K562 (cell line): ENCODE results near the gene ENDOD1. TPM values are rescaled to one million over a fixed set of nuclear protein-coding genes. Genes with fewer than 3 reads are reported as not detected.

ENCODE experiments used
- ATAC-seq: fragments of 200-7000 bp; cut with Tn5 transposase; 3 replicates; pipeline ENCODE4 v1.9.1; 2020; ENCODE audit warnings: moderate library complexity
- BruUV-seq: library from RNA; stranded (reverse); fragments of 400-500 nt; replicated peaks from 2 replicates; lab custom pipeline; 2021; lab: Mats Ljungman, UMichigan
- CTCF ChIA-PET: fragments of 300-600 bp; formaldehyde crosslinking; extraction: SDS; loops from one replicate; lab custom pipeline; 2021; ENCODE audit warnings: low intra/inter-chr PET ratio; lab: Yijun Ruan, JAX
- POLR2A ChIA-PET: fragments of 300-600, 350-650 bp; sonication (Branson Sonifier 250); formaldehyde crosslinking; extraction: SDS; loops from one replicate; lab custom pipeline; 2021; ENCODE audit warnings: antibody characterized with exemption, inconsistent platforms; lab: Yijun Ruan, JAX
- DNase-seq, 4 experiments: peaks; one replicate each; pipeline versions ENCODE4 v3.0.0 to v3.0.0-alpha.2; 2011 to 2018; ENCODE audit warnings: low spot score in 3 of 4, mixed read lengths in 3 of 4; ENCODE audit errors: extremely low read depth in 1 of 4
- FAIRE-seq: peaks from 2 replicates; lab custom pipeline; 2011; peaks lifted over from hg19 to GRCh38; lab: Jason Lieb, UNC
- H2AFZ ChIP-seq: 2 replicates; pipeline ENCODE4 v1.6.0; 2011; ENCODE audit warnings: low read depth, low read length, control low read depth, inconsistent platforms
- H3K27ac ChIP-seq: fragments of 200-600 bp; 3 replicates; pipeline ENCODE4 v1.8.0; 2011; ENCODE audit warnings: low read depth, mild to moderate bottlenecking, control low read depth, inconsistent platforms, low read length, moderate library complexity, mixed read lengths; ENCODE audit errors: extremely low read depth
- H3K27me3 ChIP-seq, 2 experiments: fragments of 300-600 bp in 1 of 2; 2 replicates in 1 of 2; 3 replicates in 1 of 2; pipeline versions ENCODE4 v1.6.0 to v1.8.0; 2011; ENCODE audit warnings: inconsistent platforms in 2 of 2, low read length in 2 of 2, mild to moderate bottlenecking in 1 of 2, mixed read lengths in 1 of 2, moderate library complexity in 1 of 2; ENCODE audit not compliant: control insufficient read depth in 2 of 2, insufficient read depth in 2 of 2
- H3K36me3 ChIP-seq: fragments of 300-600 bp; 3 replicates; pipeline ENCODE4 v1.8.0; 2011; ENCODE audit warnings: mild to moderate bottlenecking, low read length, inconsistent platforms; ENCODE audit not compliant: control insufficient read depth, insufficient read depth
- H3K4me1 ChIP-seq, 2 experiments: fragments of 200-600 bp in 1 of 2; replicated peaks in 1 of 2; 2 replicates in 1 of 2; 3 replicates in 1 of 2; pipeline versions ENCODE4 v1.5.1 to v1.8.0; 2011; ENCODE audit warnings: inconsistent platforms in 2 of 2, low read length in 2 of 2, mild to moderate bottlenecking in 1 of 2, mixed read lengths in 1 of 2, moderate library complexity in 1 of 2; ENCODE audit not compliant: control insufficient read depth in 2 of 2, insufficient read depth in 2 of 2
- H3K4me2 ChIP-seq: 2 replicates; pipeline ENCODE4 v1.6.1; 2011; ENCODE audit warnings: low read length, control low read depth, inconsistent platforms, mixed read lengths; ENCODE audit not compliant: insufficient read depth
- H3K4me3 ChIP-seq: fragments of 200-600 bp; sonication (generic), shearing (Covaris generic); 2 replicates; pipeline ENCODE4 v1.5.1; 2016; ENCODE audit warnings: control low read depth, inconsistent platforms
- H3K79me2 ChIP-seq: fragments of 200-600 bp; 3 replicates; pipeline ENCODE4 v1.8.0; 2011; ENCODE audit warnings: low read length, inconsistent platforms; ENCODE audit not compliant: control insufficient read depth, insufficient read depth
- H3K9ac ChIP-seq, 2 experiments: 2 replicates each; pipeline versions ENCODE4 v1.6.0 to v1.6.1; 2011; ENCODE audit warnings: low read depth in 2 of 2, low read length in 2 of 2, control low read depth in 1 of 2, inconsistent platforms in 1 of 2, mild to moderate bottlenecking in 1 of 2, mixed read lengths in 1 of 2; ENCODE audit not compliant: insufficient read depth in 1 of 2
- H3K9me1 ChIP-seq: one replicate; pipeline ENCODE4 v1.6.0; 2011; ENCODE audit warnings: inconsistent platforms, mild to moderate bottlenecking, low read length, moderate library complexity; ENCODE audit not compliant: control insufficient read depth, insufficient read depth
- H3K9me3 ChIP-seq: replicated peaks from 2 replicates; pipeline ENCODE4 v1.5.1; 2011; ENCODE audit warnings: low read depth, low read length, inconsistent platforms; ENCODE audit not compliant: control insufficient read depth, insufficient read depth
- H4K20me1 ChIP-seq: replicated peaks from 2 replicates; pipeline ENCODE4 v1.6.1; 2011; ENCODE audit warnings: low read length, inconsistent platforms, mixed read lengths; ENCODE audit not compliant: control insufficient read depth, insufficient read depth
- ARID2 ChIP-seq: fragments of 450-650 bp; IDR thresholded peaks from 2 replicates; pipeline ENCODE4 v1.6.1; 2017; ENCODE audit warnings: antibody characterized with exemption, mild to moderate bottlenecking
- CC2D1A ChIP-seq: fragments of 450-650 bp; IDR thresholded peaks from 2 replicates; pipeline ENCODE4 v1.6.1; 2017; ENCODE audit warnings: mild to moderate bottlenecking
- CREB1 ChIP-seq, 2 experiments: sonication (generic) in 1 of 2; formaldehyde crosslinking in 1 of 2; IDR thresholded peaks; 2 replicates each; pipeline versions ENCODE4 v1.6.1 to v1.8.0; 2012 to 2022; ENCODE audit warnings: inconsistent platforms in 1 of 2, mild to moderate bottlenecking in 1 of 2, missing genetic modification reagents in 1 of 2, moderate library complexity in 1 of 2
- DMBX1 ChIP-seq: fragments of 250-450 bp; sonication (Bioruptor Pico); IDR thresholded peaks from 2 replicates; pipeline ENCODE4 v1.8.0; 2022; ENCODE audit warnings: inconsistent platforms, mild to moderate bottlenecking, moderate library complexity, borderline replicate concordance
- LCOR ChIP-seq: sonication (generic); formaldehyde crosslinking; IDR thresholded peaks from 2 replicates; pipeline ENCODE4 v1.8.0; 2022; ENCODE audit warnings: mild to moderate bottlenecking, missing genetic modification reagents
- MAFF ChIP-seq: IDR thresholded peaks from 2 replicates; pipeline ENCODE4 v1.6.1; 2012; ENCODE audit warnings: low read length, improper control_type of control experiment
- PHB ChIP-seq: fragments of 250-450 bp; sonication (Bioruptor Pico); IDR thresholded peaks from 2 replicates; pipeline ENCODE4 v1.5.0; 2021
- TBL1XR1 ChIP-seq, 2 experiments: IDR thresholded peaks; 2 replicates each; pipeline ENCODE4 v1.6.1; 2012; ENCODE audit warnings: improper control_type of control experiment in 2 of 2, low read length in 2 of 2, mild to moderate bottlenecking in 1 of 2
- ZKSCAN1 ChIP-seq: fragments of 150-350 bp; IDR thresholded peaks from 2 replicates; pipeline ENCODE4 v1.6.1; 2016; ENCODE audit warnings: low read depth, low read length
- ZNF583 ChIP-seq: fragments of 250-450 bp; sonication (Bioruptor Pico); IDR thresholded peaks from 2 replicates; pipeline ENCODE4 v1.4.0; 2020
- WGBS: fragments of 100-300 bp; shearing (Covaris generic); methylation state at CpG from one replicate; pipeline ENCODE4 v1.1.6; 2016; ENCODE audit warnings: low coverage, mixed read lengths; ENCODE audit not compliant: insufficient coverage; ENCODE audit errors: missing lambda C conversion rate; 5-methylcytosine and 5-hydroxymethylcytosine counted together
- in situ Hi-C: fragments of 300-500 bp; cut with MboI; formaldehyde crosslinking; loops from 4 replicates; pipeline ENCODE4 v1.15.0; 2018; ENCODE audit warnings: inconsistent platforms, mixed read lengths
- intact Hi-C: fragments of 100-400 bp; cut with micrococcal nuclease; formaldehyde crosslinking; loops from 2 replicates; pipeline ENCODE4 v1.14.2; 2022
- polyA plus RNA-seq, 8 experiments: library from polyadenylated mRNA; depleted of rRNA in 4 of 8; stranded (reverse) in 5 of 8; unstranded in 3 of 8; fragments of >200 nt; fragmentation: Nextera tagmentation in 2 of 8; fragmentation: Illumina TruSeq in 1 of 8; extraction: Ambion mirVana in 2 of 8; extraction: Trizol in 1 of 8; gene quantifications; 2 replicates each; pipeline versions ENCODE4 v1.2.1 to v1.2.3, GENCODE V29; 2011 to 2014; ENCODE audit warnings: inconsistent platforms in 1 of 8, missing spikeins in 1 of 8
- total RNA-seq, 7 experiments: library from RNA; depleted of rRNA in 6 of 7; stranded (reverse); fragments of >200 nt in 6 of 7; fragmentation: Illumina TruSeq in 2 of 7; extraction: Trizol in 2 of 7; gene quantifications; 2 replicates each; pipeline versions ENCODE4 v1.2.1 to v1.2.3, GENCODE V29; 2011 to 2021; ENCODE audit warnings: low replicate concordance in 1 of 7
- TF ChIP-seq, protein P1 (sequence below): fragments of 250-450 bp; sonication (Bioruptor Pico); IDR thresholded peaks from 2 replicates; pipeline ENCODE4 v1.9.0; 2021; ENCODE audit warnings: mild to moderate bottlenecking, inconsistent platforms
- TF ChIP-seq, protein P2 (sequence below): fragments of 250-450 bp; sonication (Bioruptor Pico); IDR thresholded peaks from 2 replicates; pipeline ENCODE4 v1.8.0; 2022; ENCODE audit warnings: inconsistent platforms
- TF ChIP-seq, protein P3 (sequence below): fragments of 450-650 bp; formaldehyde crosslinking; IDR thresholded peaks from 2 replicates; pipeline ENCODE4 v1.4.0; 2020; ENCODE audit warnings: mild to moderate bottlenecking, moderate library complexity

The ENDOD1 gene
- total and polyA plus RNA-seq, 9 of the 15 experiments (the other 6 are each of a cell fraction or from before 2014, with no cell fraction given) = 4.2 to 11.8 (median 9.3) TPM

DNA sequence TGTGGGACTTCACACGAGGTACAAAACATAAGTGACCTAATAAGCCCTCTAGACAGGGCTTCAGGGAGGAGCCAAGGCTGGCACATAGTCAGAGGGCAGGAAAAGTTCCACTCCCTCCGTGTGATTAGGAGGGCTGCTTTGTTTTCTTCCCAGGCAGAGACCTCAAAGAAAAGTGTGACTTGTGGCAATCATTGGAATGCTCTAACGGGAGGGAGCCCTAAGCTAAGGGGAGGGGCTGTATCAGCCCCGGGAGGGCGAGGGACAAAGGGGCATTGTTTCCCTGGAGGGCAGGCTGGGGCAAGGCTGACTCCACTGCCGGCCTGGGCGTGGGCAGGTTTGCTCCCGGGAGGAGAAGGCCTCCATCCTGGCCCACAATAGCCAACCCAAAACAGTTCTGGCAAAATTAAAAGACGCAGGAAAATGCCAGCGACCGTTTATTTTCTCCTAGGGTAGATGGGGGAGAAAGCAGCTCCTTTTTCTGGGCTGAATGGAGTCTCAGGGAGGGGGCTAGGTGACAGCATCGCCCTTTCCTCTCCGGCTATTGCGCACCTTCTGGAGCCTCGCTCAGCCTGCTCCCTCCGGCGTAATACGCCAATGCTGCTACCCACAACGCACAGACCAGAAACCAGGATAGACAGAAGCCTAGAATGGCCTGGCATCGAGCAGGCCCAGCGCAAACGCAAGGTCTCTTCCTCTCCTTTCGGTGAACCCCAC is 60.2 kb downstream of the ENDOD1 start (continued):
- TF ChIP-seq, protein P1, sequence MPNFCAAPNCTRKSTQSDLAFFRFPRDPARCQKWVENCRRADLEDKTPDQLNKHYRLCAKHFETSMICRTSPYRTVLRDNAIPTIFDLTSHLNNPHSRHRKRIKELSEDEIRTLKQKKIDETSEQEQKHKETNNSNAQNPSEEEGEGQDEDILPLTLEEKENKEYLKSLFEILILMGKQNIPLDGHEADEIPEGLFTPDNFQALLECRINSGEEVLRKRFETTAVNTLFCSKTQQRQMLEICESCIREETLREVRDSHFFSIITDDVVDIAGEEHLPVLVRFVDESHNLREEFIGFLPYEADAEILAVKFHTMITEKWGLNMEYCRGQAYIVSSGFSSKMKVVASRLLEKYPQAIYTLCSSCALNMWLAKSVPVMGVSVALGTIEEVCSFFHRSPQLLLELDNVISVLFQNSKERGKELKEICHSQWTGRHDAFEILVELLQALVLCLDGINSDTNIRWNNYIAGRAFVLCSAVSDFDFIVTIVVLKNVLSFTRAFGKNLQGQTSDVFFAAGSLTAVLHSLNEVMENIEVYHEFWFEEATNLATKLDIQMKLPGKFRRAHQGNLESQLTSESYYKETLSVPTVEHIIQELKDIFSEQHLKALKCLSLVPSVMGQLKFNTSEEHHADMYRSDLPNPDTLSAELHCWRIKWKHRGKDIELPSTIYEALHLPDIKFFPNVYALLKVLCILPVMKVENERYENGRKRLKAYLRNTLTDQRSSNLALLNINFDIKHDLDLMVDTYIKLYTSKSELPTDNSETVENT (CRISPR knock-in tag) = no peak
- no peak for TF ChIP-seq ZNF583 (CRISPR knock-in tag)
- TF ChIP-seq, all 486 proteins: peak for 0

DNA sequence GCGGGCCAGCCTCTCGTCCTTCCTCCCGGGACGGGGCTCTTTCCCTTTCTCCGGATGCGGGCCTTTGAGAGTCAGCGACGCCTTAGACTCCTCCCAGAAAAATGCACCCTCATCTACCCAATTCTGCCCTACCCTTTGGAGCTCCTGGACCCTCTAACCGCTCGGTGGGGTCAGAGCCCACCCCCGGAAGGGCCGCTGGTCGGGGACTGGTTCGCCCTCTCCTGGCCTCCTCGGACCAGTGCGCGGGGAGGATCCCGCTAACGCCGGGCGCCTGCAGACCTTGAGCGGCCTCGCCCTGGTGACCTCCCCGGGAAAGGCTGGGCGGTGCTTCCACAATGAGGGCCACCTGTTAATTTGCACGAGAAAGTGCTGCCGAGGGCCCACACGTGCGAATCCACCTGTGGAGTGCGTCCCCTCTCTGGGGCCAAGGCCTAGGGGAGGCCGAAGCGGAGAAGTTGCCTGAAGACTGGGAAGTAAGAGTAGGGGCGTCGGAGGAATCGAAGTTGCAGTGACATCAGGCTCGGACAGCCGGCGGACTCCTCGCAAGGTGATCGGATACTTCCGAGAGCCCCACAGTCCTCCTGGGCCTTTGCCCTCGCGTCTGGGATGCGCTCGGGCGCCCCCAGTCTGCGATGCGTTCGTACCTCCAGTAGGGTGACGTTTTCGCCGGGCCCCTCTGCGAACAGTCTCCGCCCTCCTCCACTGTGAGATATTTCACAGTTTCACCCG is 61.5 kb downstream of the ENDOD1 start:
- ChIA-PET POLR2A (no interaction called here), CTCF (interaction anchor here (1.0 to 2.8 kb wide), 3 partner anchors 12 to 614 kb away, joined by 3 to 21 read pairs (median 4); no protein-coding TSS in a partner anchor)
- H3K9ac ChIP-seq = no peak overlapping the region
- no peaks in the 10 kb centered on the region for H3K27me3 ChIP-seq
- no peak overlapping the region for H3K4me3 ChIP-seq
- DNase-seq = peak; percentile 81 to 87 (median 82)
- 63% methylated on average over 42 of the region's 55 CpGs for whole genome bisulfite sequencing
- H3K9me1 ChIP-seq = no peaks in the 10 kb centered on the region
- H3K27ac ChIP-seq = no peak overlapping the region
- H3K9me3 ChIP-seq = no peaks in the 10 kb centered on the region; the same call in 1 of the 2 replicates
- H4K20me1 ChIP-seq = no peaks in the 10 kb centered on the region
- H3K4me1 ChIP-seq = peaks cover 45 to 48% of the 10 kb centered on the region in 2 experiments
- H3K4me2 ChIP-seq = no peak overlapping the region
- intact Hi-C loops (loop anchor here (5.0 to 10.0 kb wide), 3 partner anchors 156 to 1276 kb away; no protein-coding TSS in a partner anchor), in situ Hi-C loops (loop anchor here (10.0 kb wide), 1 partner anchor 154 kb away; no protein-coding TSS in a partner anchor)
- peak; percentile 77 for ATAC-seq
- no peaks in the 10 kb centered on the region for H3K36me3 ChIP-seq
- BruUV-seq = no TSS peak
- no peak for FAIRE-seq
- H3K79me2 ChIP-seq = no peaks in the 10 kb centered on the region
- peak overlapping the region; percentile 80 for H2AFZ ChIP-seq
- TF ChIP-seq, protein P2, sequence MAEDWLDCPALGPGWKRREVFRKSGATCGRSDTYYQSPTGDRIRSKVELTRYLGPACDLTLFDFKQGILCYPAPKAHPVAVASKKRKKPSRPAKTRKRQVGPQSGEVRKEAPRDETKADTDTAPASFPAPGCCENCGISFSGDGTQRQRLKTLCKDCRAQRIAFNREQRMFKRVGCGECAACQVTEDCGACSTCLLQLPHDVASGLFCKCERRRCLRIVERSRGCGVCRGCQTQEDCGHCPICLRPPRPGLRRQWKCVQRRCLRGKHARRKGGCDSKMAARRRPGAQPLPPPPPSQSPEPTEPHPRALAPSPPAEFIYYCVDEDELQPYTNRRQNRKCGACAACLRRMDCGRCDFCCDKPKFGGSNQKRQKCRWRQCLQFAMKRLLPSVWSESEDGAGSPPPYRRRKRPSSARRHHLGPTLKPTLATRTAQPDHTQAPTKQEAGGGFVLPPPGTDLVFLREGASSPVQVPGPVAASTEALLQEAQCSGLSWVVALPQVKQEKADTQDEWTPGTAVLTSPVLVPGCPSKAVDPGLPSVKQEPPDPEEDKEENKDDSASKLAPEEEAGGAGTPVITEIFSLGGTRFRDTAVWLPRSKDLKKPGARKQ (CRISPR knock-in tag) = 0 out of 2 replicates have a peak, but pooled peaks have one; percentile 32
- 0 out of 2 replicates have a peak, but pooled peaks have one; percentile 24 for TF ChIP-seq DMBX1
- peak in 1 of 2 experiments; percentile 38; a peak in 1 of 4 replicates for TF ChIP-seq TBL1XR1 (IDR thresholded peaks at IDR 0.05; ENCODE audit: low read length in 2 of 2)
- no peak for TF ChIP-seq LCOR (CRISPR knock-in tag)
- TF ChIP-seq, protein P3, sequence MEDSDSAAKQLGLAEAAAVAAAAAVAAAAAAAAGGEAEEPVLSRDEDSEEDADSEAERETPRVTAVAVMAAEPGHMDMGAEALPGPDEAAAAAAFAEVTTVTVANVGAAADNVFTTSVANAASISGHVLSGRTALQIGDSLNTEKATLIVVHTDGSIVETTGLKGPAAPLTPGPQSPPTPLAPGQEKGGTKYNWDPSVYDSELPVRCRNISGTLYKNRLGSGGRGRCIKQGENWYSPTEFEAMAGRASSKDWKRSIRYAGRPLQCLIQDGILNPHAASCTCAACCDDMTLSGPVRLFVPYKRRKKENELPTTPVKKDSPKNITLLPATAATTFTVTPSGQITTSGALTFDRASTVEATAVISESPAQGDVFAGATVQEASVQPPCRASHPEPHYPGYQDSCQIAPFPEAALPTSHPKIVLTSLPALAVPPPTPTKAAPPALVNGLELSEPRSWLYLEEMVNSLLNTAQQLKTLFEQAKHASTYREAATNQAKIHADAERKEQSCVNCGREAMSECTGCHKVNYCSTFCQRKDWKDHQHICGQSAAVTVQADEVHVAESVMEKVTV (CRISPR knock-in tag) = no peak; the same call in 1 of the 2 replicates
- no peak for TF ChIP-seq MAFF
- no peak for TF ChIP-seq CREB1 (IDR thresholded peaks at IDR 0.05)
- 0 out of 2 replicates have a peak, but pooled peaks have one; percentile 50 for TF ChIP-seq CREB1 (CRISPR knock-in tag; IDR thresholded peaks at IDR 0.05)
- no peak for TF ChIP-seq PHB (CRISPR knock-in tag)
- no peak for TF ChIP-seq ARID2
- 0 out of 2 replicates have a peak, but pooled peaks have one; percentile 29 for TF ChIP-seq ZKSCAN1
- 0 out of 2 replicates have a peak, but pooled peaks have one; percentile 38 for TF ChIP-seq CC2D1A
